Panc1 (cell line): Measurements from ENCODE around the gene RNF182.

Experiments used
- REST ChIP-seq, 2 experiments: IDR thresholded peaks; 2 replicates each; pipeline ENCODE4 v1.6.1; 2011 to 2012; ENCODE audit warnings: low read depth in 2 of 2, control low read depth in 1 of 2, low read length in 1 of 2, mild to moderate bottlenecking in 1 of 2, moderate library complexity in 1 of 2; ENCODE audit not compliant: insufficient read depth in 1 of 2
- SIN3A ChIP-seq: IDR thresholded peaks from 2 replicates; pipeline ENCODE4 v1.6.1; 2012; ENCODE audit warnings: low read depth, mild to moderate bottlenecking, low read length, moderate library complexity, borderline replicate concordance; ENCODE audit not compliant: insufficient read depth

GRCh38 chr6:13986700-13987399 lies 62.1 kb downstream of the RNF182 start:
- no peak for TF ChIP-seq REST (IDR thresholded peaks at IDR 0.05; ENCODE audit: insufficient read depth in 1 of 2, low read depth in 2 of 2, low read length in 1 of 2)
- no peak for TF ChIP-seq SIN3A
